Peyer's patch (tissue), 4 donors: ENCODE results near the gene SS18L1.

ENCODE experiments used
- CTCF ChIP-seq, 6 experiments: fragments of 450-650 bp in 4 of 6; fragments of 200-600 bp in 2 of 6; sonication (generic) in 1 of 6; IDR thresholded peaks; one replicate each; pipeline ENCODE4 v1.5.1; 2017 to 2019; ENCODE audit warnings: antibody characterized with exemption in 6 of 6, mild to moderate bottlenecking in 3 of 6, moderate library complexity in 1 of 6
- POLR2A ChIP-seq, 2 donors: fragments of 450-650 bp; IDR thresholded peaks; one replicate each; pipeline ENCODE4 v1.5.1; 2017; ENCODE audit warnings: antibody characterized with exemption in 2 of 2, mild to moderate bottlenecking in 2 of 2, moderate library complexity in 2 of 2

DNA sequence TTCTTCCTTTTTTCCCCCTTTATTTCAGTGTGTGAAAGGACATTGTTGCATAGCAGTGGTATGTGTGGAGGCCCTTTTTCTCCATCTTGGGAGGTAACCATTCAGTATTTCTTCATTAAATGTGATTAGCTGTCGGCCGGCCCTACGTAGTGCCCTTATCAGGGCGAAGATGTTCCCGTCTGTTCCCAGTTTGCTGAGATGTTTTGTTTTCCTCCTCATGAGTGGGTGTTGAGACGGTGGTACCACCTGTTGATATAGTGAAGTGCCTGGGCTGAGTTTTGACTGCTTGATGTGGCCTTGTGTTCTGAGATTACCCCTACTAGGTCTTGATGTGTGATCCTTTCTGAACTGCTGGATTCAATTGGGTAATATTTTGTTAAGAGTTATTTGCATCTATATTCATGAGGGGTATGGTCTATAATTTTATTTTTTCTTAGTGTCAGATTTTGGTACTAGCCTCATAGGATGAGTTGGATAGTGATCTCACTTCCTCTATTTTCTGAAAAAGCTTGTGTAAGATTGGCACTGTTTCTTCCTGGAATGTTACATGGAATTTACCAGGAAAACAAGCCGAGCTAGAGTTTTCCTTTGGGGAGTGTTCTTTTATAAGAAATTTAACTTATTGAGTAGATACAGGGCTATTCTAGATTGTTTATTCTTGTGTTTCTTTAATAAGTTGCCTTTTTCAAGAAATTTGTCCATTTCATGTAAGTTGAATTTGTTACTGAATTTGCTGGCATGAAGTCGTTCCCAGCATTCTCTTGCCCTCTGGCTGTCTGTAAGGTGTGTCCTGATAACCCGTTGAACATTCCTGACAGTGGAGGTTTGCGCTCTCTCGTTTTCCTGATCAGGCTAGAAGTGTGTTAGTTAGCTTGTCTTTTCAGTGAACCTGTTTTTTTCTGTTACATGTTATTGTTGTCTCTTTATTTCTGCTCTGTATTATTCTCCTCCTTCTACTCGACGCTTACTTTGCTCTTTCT lies 43.6 kb downstream of the SS18L1 start:
- TF ChIP-seq CTCF (IDR thresholded peaks at IDR 0.05): no peak
- no peak for TF ChIP-seq POLR2A (IDR thresholded peaks at IDR 0.05)
